HG02571 (cell line): ENCODE results near the gene TSPAN14.

Source experiments
- ATAC-seq: cut with Tn5 transposase; IDR thresholded peaks from one replicate; pipeline ENCODE4 v1.9.1; 2021; ENCODE audit warnings: mild to moderate bottlenecking, moderate library complexity; ENCODE audit not compliant: unreplicated experiment

TSPAN14 gene

DNA sequence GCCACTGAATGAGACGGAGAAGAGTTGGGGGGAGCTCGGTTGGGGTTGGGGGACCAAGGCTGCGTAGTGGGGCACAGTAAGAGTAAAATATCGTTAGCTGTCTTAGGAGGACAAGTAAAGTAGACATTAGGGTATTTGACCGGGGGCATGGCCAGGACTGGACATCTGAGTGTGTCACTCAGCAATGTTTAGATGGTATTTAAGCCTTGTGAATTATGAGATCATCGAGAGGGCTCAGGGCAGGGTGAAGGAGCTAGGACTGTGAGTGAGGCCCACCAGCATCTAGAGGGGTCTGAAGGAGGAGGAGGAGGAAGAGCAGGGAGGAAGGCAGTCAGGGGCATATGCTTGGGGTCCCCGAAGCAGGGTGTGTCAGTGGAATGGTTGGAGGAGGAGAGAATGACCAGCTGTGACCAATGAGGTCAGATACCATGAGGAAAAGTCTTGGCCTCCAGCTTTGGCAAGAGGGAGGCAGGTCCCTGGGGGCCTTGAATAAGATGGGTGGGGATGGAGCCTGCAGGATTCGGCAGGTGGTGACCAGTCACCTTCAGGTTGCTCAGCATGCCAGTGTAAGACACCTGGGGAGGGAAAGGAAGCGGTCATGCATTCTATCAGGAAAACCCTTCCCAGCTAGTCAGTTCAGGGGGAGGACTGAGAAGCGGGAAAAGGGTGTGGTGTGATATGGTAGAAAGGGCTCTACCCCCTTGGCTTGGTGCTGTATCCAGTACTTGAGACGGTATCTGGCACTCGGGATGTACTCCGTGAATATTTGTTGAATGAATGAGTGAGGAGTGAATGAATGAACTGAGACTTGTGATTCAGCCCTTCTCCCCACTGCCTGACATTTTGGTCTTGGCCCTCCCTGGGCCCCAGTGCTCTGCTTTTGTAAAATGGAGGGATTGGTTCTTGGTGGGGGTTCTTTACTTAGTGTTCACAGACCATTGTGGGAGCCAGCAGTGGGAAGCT lies 48.8 kb downstream of the TSPAN14 start:
- ATAC-seq = no peak

DNA sequence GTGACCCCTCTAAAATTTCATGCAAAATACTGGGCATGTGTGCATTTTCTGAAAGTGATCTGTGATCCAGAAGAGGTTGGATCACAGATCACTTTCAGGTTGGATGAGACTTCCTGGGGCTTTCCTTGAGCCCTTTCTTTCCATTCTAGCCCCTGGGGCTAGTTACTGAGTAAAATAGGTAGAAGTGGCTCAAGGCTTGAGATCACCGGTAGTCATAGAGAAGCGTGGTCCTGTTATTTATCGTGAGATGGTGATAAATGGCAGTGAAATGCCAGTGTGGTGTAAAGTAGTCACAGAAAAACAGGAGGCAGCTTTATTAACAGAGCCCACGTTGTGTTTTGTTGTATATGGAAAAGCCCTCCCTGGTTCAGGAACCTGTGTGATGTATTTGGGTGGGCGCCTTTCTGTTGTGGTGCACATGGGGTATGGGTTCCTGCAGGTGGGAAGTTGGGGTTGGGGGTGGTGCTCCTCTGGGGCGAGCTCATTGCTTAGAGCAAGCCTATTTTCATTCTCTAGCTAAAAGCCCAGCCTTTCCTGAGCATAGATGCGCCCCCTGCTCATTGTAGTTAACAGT lies 49.6 kb downstream of the TSPAN14 start:
- no peak for ATAC-seq

DNA sequence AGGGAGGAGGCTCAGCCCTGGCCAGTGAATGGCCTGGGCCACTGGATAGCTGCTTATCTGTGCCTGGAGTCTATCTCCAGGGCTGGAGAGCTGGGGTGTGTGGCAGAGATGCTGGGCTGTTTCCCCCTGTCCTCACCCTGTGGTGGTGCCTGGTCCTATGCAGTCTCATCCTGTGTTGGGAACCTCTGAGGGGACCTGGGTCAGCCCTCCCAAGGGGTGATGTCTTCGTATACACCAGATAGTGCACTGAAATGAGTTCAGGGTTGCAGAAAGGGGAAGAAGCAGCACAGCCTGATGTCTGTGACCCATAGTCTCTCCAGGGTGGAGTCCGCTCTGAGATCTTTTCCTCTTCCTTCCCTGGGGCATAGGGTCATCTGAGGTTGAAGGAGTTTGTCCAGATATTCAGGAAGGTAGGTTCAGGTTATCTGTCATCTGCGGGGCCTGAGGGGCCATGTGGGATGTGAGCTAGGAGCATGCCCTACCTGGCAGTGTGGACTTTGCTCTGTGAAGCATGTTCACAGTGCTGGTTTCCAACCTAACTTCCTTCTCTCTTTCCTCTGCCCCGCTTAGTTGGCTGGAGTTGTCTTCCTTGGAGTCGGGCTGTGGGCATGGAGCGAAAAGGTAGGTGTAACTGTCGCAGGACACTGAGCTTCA lies 50.2 kb downstream of the TSPAN14 start:
- no peak for ATAC-seq

GRCh38 chr10:80504897-80505465 lies 50.9 kb downstream of the TSPAN14 start:
- no peak for ATAC-seq

GRCh38 chr10:80506189-80506575 lies 52.1 kb downstream of the TSPAN14 start:
- ATAC-seq = no peak

DNA sequence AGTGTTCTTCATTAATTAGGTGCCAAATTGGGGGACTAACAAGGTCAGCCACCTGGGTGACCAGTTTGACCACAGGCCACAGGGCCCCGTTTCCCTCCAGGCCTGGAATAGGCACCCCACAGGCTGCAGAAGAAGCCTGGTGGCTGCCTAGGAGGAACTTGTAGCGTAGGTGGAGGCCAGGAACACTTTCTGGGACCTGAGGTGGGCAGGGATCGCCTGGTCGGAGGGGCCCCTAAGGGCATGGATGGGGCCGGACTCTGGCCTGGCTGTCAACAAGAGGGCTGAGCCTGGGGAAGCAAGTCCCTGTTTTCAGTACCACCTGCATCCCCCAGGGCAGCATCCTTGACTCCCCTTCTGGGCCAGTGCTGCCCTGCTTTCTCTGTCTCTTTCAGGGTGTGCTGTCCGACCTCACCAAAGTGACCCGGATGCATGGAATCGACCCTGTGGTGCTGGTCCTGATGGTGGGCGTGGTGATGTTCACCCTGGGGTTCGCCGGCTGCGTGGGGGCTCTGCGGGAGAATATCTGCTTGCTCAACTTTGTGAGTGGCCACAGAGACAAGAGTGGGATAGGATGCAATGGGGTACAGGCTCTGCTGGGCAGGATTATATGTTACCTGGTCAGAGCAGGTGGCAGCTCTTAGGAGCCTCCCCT lies 52.9 kb downstream of the TSPAN14 start:
- ATAC-seq = no peak

- ATAC-seq = no peak
These were observed 54.9 kb downstream of the TSPAN14 start for GRCh38 chr10:80509108-80509402.

GRCh38 chr10:80509403-80510161 lies 55.5 kb downstream of the TSPAN14 start:
- no peak for ATAC-seq

GRCh38 chr10:80512031-80512526 lies 58.0 kb downstream of the TSPAN14 start:
- ATAC-seq = no peak

- ATAC-seq = no peak
These were observed 59.0 kb downstream of the TSPAN14 start for GRCh38 chr10:80513106-80513505.

DNA sequence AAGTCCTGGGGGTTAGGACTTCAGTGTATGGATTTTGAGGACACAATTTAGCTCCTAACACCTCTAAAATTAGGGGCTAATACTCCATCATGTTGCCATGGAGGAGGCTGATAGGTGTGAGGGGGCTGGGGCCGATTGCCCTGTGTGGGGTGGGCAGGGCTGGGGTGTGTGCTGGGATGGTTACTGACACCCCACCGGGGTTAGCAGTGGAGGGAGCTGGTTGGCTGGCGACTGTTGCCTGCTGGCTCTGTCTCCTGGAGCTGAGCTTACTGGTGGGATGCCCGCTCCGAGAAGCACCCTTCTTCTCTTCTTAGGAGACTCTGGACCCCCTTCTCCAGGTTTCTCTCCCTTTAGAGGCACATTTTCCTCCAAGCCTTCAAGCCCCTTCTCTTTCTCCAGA lies 61.4 kb downstream of the TSPAN14 start:
- no peak for ATAC-seq

DNA sequence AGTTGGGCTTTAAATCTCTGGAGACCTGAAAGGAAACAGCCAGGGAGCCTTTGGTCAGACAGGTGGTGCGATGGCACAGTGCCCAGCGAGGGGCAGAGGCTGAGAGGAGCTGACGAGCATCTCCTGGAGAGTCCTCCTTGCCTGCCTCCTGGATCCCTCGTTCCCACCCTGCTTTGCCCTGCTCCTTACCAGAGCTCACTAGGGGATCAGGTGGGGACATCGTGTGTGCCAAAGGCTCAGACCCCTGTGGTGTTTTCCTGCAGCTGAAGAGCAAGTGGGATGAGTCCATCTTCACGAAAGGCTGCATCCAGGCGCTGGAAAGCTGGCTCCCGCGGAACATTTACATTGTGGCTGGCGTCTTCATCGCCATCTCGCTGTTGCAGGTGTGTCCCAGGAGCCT lies 61.8 kb downstream of the TSPAN14 start:
- no peak for ATAC-seq

GRCh38 chr10:80516506-80517075 lies 62.5 kb downstream of the TSPAN14 start:
- no peak for ATAC-seq

- ATAC-seq = no peak
These were observed 63.5 kb downstream of the TSPAN14 start for GRCh38 chr10:80517416-80518142.

DNA sequence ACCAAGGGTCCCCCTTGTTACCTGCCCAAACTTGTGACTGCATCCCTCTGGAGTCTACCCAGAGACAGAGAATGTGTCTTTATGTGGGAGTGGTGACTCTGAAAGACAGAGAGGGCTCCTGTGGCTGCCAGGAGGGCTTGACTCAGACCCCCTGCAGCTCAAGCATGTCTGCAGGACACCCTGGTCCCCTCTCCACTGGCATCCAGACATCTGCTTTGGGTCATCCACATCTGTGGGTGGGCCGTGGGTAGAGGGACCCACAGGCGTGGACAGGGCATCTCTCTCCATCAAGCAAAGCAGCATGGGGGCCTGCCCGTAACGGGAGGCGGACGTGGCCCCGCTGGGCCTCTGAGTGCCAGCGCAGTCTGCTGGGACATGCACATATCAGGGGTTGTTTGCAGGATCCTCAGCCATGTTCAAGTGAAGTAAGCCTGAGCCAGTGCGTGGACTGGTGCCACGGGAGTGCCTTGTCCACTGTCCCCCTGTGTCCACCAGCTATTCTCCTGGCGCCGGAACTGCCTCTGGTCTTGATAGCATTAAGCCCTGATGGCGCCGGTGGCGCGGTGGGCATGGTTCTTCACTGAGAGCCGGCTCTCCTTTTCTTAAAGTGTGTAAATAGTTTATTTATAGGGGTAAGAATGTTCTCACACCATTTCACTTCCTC lies 64.2 kb downstream of the TSPAN14 start:
- ATAC-seq = no peak

DNA sequence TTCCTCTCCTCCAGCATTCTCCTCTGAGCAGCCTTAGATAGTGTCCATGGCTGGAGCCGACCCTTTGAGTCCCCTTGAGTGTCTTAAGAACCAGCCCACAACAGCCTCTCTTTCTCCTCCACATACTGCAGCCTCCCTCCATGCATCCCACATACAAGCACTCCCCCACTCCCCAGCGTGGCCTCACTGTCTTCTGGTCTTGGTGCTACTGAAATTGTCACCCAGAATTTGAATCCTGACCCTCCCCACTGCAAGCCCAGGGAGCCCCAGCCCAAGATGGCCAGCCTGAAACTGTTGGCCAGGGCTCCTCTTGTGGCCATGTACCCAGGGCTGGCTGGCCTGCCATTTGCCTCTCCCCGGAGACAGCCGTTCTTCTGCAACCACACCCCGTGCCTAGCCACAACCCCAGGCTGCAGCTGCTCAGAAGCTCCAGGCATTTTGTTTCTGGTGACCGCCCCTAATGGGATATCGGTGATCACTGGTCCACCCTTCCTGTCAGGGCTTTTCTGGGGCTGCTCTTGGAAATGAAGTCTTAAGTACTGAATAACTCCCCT lies 64.8 kb downstream of the TSPAN14 start:
- no peak for ATAC-seq

DNA sequence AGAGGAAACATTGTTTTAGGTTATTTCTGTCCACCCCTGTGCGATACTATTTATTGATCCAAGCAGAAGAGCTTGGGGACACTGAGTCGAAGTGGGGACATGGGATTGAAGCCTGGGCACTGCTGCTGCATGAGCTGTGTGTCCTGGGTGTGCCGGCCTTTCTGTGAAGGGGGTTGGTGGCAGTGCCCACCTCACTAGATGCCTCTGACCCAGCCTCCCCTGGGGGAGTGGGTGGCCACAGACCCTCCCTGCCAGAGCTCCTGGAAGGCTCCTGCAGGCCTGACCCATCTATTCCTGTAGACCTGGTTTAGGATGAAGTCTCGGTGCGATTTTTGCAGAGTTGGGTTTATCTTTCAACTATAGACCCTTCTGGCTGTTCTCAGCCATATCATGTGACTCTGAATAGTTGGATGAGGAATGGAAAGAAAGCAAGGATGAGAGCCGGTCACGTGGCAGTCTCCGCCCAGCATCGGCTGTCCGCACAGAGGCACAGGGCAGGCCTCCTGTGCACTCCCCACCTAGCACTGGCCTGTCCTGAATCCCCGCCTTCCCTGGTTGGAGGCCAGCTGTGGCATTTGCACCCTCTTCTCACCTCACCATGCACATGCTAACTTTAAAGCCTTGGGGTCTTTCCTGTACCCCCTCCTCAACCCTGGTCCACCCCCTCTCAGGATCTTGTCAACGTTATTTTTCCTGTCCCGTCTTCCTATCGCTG lies 66.0 kb downstream of the TSPAN14 start:
- no peak for ATAC-seq
